SIG-M5 (cell line): ENCODE results near the gene CLMP.

Experiments
- DNase-seq: peaks from one replicate; lab custom pipeline; 2025; lab: John Stamatoyannopoulos, UW

The CLMP gene

GRCh38 chr11:123188508-123189165 is 6.4 kb downstream of the CLMP start:
- DNase-seq: no peak

GRCh38 chr11:123187665-123188507 is 7.2 kb downstream of the CLMP start:
- DNase-seq: no peak

GRCh38 chr11:123187248-123187647 is 7.8 kb downstream of the CLMP start:
- DNase-seq: no peak

GRCh38 chr11:123186286-123186685 is 8.8 kb downstream of the CLMP start:
- DNase-seq: no peak

DNA sequence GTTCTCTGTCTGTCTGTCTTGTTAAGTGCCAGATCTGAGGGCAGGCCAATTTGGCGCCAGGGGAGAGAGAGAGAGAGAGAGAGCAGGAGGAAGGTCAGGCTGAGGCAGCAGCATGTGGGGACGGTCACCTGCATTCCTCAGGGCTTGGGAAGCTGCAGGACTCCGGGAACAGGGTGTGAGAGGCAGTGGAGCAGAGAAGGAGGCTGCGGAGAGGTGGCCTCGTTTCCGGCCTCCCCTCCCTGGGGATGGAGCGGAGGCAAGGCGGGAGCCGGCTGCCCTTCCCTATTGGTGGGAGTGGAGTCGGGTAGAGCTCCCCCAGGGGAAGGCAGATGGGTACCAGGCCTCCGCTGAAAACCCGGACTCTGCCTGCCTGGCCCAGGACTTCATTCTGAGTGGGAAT is 9.7 kb downstream of the CLMP start:
- no peak for DNase-seq

DNA sequence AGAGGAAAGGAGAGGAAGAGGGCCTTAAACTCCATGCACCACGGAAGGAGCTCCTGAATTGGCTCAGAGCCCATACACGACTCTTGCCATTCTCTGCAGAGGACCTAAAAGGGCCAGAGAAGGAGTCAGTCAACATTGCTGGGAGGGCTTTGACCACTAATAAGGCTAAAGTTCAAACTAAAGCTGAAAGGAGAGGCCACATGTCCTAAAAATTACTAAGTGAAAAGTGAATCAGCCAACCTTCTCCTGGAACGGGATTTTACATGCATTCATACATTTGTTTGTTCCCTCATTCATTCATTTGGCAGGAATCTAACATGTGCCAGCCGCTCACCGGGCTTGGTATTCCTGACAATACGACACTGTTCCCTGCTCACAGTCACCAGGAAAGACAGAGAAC is 10.5 kb downstream of the CLMP start:
- no peak for DNase-seq

- no peak for DNase-seq
Measured at GRCh38 chr11:123183391-123184099, 11.5 kb downstream of the CLMP start.

- DNase-seq: no peak
Measured at GRCh38 chr11:123181767-123182500, 13.1 kb downstream of the CLMP start.

GRCh38 chr11:123181075-123181474 is 14.0 kb downstream of the CLMP start:
- no peak for DNase-seq

- no peak for DNase-seq
Measured at GRCh38 chr11:123180574-123180973, 14.5 kb downstream of the CLMP start.

DNA sequence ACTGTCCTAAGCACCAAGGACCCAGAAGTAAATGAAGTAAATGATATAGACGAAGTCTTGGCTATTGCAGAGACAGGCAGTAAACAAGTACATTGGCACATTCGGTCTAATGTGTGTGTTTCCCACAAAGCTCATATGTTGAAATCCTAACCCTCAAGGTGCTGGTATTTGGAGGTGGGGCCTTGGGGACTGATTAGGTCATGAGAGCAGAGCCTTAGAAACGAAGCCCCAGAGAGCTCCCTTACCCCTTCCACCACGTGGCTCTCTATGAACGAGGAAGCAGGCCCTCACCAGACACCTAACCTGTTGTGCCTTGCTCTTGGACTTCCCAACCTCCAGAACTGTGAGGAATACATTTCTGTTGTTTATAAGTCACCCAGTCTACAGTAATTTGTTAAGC is 14.9 kb downstream of the CLMP start:
- no peak for DNase-seq

GRCh38 chr11:123179586-123179985 is 15.5 kb downstream of the CLMP start:
- no peak for DNase-seq

- DNase-seq: no peak
Measured at GRCh38 chr11:123178186-123178585, 16.9 kb downstream of the CLMP start.

- DNase-seq: no peak
Measured at GRCh38 chr11:123176785-123177184, 18.3 kb downstream of the CLMP start.

GRCh38 chr11:123174196-123175183 is 20.6 kb downstream of the CLMP start:
- no peak for DNase-seq

GRCh38 chr11:123173856-123174186 is 21.2 kb downstream of the CLMP start:
- DNase-seq: no peak

GRCh38 chr11:123173040-123173855 is 21.8 kb downstream of the CLMP start:
- no peak for DNase-seq

DNA sequence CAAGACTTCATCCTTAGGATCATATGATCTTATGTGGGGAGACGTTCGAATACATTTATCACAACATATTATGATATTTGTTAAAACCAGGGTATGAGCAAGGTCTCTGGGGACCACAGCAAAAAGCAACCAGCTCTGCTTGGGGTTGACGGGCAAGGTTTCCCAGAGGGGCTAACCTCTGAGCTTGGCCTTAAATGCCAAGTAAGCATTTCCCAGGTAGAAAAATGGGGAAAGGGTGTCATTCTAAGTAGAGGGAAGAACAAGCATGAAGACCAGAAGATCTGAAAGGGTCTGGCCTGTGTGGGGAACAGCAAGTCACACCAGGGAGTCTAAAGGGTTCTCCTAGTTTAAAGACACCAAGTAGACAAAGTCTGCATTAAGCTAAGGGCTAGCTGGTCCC is 24.1 kb downstream of the CLMP start:
- no peak for DNase-seq

GRCh38 chr11:123169821-123170220 is 25.2 kb downstream of the CLMP start:
- DNase-seq: no peak

GRCh38 chr11:123168955-123169484 is 26.0 kb downstream of the CLMP start:
- DNase-seq: no peak
